K562 treated with DMSO at 1 percent for 12 hours (cell line): ENCODE measurements around the gene PRSS23. TPM values are rescaled to one million over a fixed set of nuclear protein-coding genes. Genes with fewer than 3 reads are reported as not detected.

Experiments
- total RNA-seq: library from RNA; unstranded; fragments of 300-600 nt; gene quantifications from 2 replicates; pipeline ENCODE4 v1.2.3, GENCODE V29; 2022; ENCODE audit not compliant: insufficient read depth

Gene PRSS23
- total RNA-seq = 0.58 TPM in 1 of 2 replicates, not detected in the other

GRCh38 chr11:86800076-86800959, at the start of gene PRSS23:
Gene PRSS23, plus strand, starts transcription at chr11:86800542. Its CDS starts 7,102 bp downstream, at chr11:86807644.

Other genes starting within 250 kb of the PRSS23 start
- gene ME3, start 127.9 kb upstream of the PRSS23 start, total RNA-seq = not detected in 2 replicates
- 2.5 and 9.3 TPM in 2 replicates for gene FZD4, start 154.9 kb downstream of the PRSS23 start, total RNA-seq
- 8.7 and 30.8 TPM in 2 replicates for gene TMEM135, start 237.4 kb downstream of the PRSS23 start, total RNA-seq